ENCODE results near the gene WDR47. TPM values are rescaled to one million over a fixed set of nuclear protein-coding genes. Genes with fewer than 3 reads are reported as not detected.

The WDR47 gene
- total RNA-seq, 1 donor from 2014 or later: 11.8 TPM

- intact Hi-C loops (cut with DNase I): loop anchor here (5.0 kb wide), 1 partner anchor 319 kb away; the partner anchor contains the start of gene SORT1
- no peaks in the 10 kb centered on the region for H3K27me3 ChIP-seq
- H3K27ac ChIP-seq: no peak overlapping the region
- H3K4me1 ChIP-seq: peaks cover 4 to 23% of the 10 kb centered on the region in 2 donors
- H3K9me3 ChIP-seq: no peaks in the 10 kb centered on the region
- no peak overlapping the region for H3K4me3 ChIP-seq
- no peak for DNase-seq (ENCODE audit: low spot score in 2 of 2)
- TF ChIP-seq CTCF (IDR thresholded peaks at IDR 0.05): no peak
- peaks cover 0 to 5% of the 10 kb centered on the region in 2 donors for H3K36me3 ChIP-seq
Observed at GRCh38 chr1:109078317-109078716, 36.4 kb upstream of the WDR47 start.

GRCh38 chr1:109075531-109076490 lies 33.9 kb upstream of the WDR47 start, which contains the start of gene TAF13:
Gene TAF13, minus strand, starts transcription at chr1:109076003. Its CDS starts 56 bp downstream, at chr1:109075947.
- no peaks in the 10 kb centered on the region for H3K27me3 ChIP-seq
- peak; percentile 76 to 98 for DNase-seq (ENCODE audit: low spot score in 2 of 2)
- H3K27ac ChIP-seq: peak within 1 kb of the TSS; percentile 82 to 89
- peak in 2 of 3 experiments; percentile 38 to 45 for TF ChIP-seq CTCF (IDR thresholded peaks at IDR 0.05)
- H3K36me3 ChIP-seq: peaks cover 3 to 12% of the 10 kb centered on the region in 2 donors
- peaks cover 4 to 18% of the 10 kb centered on the region in 2 donors for H3K4me1 ChIP-seq
- H3K9me3 ChIP-seq: no peaks in the 10 kb centered on the region
- intact Hi-C loops (cut with DNase I): loop anchor here (1.0 to 5.0 kb wide), 6 partner anchors 15 to 321 kb away; partner anchors contain the start of genes CLCC1, SARS1, SORT1 and TMEM167B
- peak within 1 kb of the TSS; percentile 60 to 76 for H3K4me3 ChIP-seq

GRCh38 chr1:109069294-109069693 lies 27.4 kb upstream of the WDR47 start:
- no peak for DNase-seq (ENCODE audit: low spot score in 2 of 2)
- H3K27ac ChIP-seq: no peak overlapping the region
- H3K27me3 ChIP-seq: no peaks in the 10 kb centered on the region
- H3K4me3 ChIP-seq: no peak overlapping the region
- no peaks in the 10 kb centered on the region for H3K9me3 ChIP-seq
- peaks cover 13 to 66% of the 10 kb centered on the region in 2 donors for H3K36me3 ChIP-seq
- TF ChIP-seq CTCF (IDR thresholded peaks at IDR 0.05): no peak
- peaks cover 0 to under 1% of the 10 kb centered on the region in 2 donors for H3K4me1 ChIP-seq
- intact Hi-C loops (cut with DNase I): no loop called here

GRCh38 chr1:109067883-109068282 lies 26.0 kb upstream of the WDR47 start:
- Histone ChIP-seq H3K36me3 (peaks cover 17 to 66% of the 10 kb centered on the region in 2 donors), H3K27me3 (no peaks in the 10 kb centered on the region), H3K27ac (no peak overlapping the region), H3K4me1 (no peaks in the 10 kb centered on the region), H3K4me3 (no peak overlapping the region), H3K9me3 (no peaks in the 10 kb centered on the region)
- DNase-seq (ENCODE audit: low spot score in 2 of 2): no peak
- TF ChIP-seq CTCF (IDR thresholded peaks at IDR 0.05): no peak
- intact Hi-C loops (cut with DNase I): no loop called here

GRCh38 chr1:109065137-109065536 lies 23.2 kb upstream of the WDR47 start:
- intact Hi-C loops (cut with DNase I): no loop called here
- no peaks in the 10 kb centered on the region for H3K27me3 ChIP-seq
- no peak for TF ChIP-seq CTCF (IDR thresholded peaks at IDR 0.05)
- H3K27ac ChIP-seq: no peak overlapping the region
- H3K36me3 ChIP-seq: peaks cover 14 to 55% of the 10 kb centered on the region in 2 donors
- no peak for DNase-seq (ENCODE audit: low spot score in 2 of 2)
- no peak overlapping the region for H3K4me3 ChIP-seq
- no peaks in the 10 kb centered on the region for H3K9me3 ChIP-seq
- H3K4me1 ChIP-seq: no peaks in the 10 kb centered on the region

All from ascending aorta (tissue), 2 donors.